Activated CD4-positive, alpha-beta T cell treated with anti-CD3 and anti-CD28 coated beads for 1 hour (primary cell): ENCODE data around the gene KCNJ12.
"Not testable (repeated sequence)": the region's sequence is repeated elsewhere in the genome, so short reads cannot be mapped to it uniquely, and the experiment has no call there.

Experiments
- DNase-seq: peaks from one replicate; pipeline ENCODE4 v3.0.0-alpha.2; 2020

The KCNJ12 gene

DNA sequence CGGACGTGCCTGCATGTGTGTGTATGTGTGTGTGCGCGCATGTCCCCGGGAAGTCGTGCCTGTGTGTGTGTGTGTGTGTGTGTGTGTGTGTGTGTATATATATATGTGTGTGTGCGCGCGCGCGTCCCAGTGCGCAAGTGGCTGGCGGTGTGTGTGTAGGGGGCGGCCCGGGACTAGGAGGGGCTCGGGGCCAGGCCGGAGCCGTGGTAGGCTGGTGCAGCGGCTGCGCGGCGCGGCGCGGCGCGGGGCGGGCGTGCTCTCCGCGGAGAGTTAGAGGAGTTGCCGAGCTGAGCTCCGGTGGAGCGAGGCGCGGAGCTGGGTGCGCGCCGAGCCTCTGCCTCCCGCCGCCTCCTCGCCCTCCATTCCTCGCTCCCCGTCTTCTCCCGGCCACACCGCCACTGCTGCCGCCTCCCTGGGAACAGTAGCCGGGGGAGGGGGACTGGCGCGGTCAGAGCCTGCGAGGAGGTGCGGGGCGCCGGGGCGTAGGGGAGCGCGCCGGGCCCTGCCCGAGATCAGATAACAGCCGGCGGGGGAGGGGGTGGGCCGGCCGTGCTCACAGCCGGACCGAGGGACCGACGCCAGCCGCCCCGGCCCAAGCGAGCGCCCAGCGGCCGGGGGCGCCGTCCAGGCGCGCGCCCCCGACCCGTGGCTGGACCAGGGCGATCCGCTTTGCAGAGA, at the start of gene KCNJ12:
Gene KCNJ12 (plus strand): TSS at position 277 of the 678 bp plus-strand sequence. CDS start 38,986 bp downstream, outside the sequence.
- no peak for DNase-seq

DNA sequence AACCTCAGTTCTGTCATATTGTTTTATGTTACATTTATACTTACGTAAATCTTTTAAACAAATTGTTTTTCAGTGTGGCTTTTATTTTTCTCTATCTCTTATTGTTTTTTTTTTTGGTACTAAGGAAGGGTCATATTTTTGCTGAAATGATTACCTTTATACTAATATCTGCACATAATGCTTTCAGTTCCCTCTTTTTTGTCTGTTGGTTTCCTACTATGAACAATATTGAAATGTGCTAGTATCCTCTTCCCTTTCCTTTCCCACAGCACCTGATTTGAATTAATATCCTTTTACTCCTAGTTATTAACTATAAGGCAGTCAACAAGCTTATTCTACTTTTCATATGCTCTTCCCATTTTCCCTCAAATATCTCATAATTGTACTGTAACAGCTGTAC, 48.2 kb upstream of the KCNJ12 start:
- DNase-seq = not testable (repeated sequence)

DNA sequence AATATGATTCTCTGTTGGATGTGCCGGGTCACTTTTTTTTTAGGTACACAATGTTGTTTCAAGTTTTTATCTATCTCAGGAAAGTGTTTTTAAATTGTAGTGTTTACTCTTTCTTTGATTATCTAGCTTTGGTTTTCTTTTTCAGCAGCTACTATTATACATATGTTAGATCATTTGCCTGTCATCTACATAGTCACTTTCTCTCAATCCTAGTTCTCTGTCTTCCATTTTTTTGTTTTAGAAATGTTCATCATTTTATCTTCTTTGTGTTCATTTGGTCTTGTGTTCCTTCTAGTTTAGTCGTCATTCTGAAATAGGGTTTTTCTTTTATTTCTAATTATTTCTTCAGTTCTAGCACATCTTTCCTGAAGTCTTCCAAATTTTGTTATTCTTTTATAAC, 47.4 kb upstream of the KCNJ12 start:
- DNase-seq = not testable (repeated sequence)

DNA sequence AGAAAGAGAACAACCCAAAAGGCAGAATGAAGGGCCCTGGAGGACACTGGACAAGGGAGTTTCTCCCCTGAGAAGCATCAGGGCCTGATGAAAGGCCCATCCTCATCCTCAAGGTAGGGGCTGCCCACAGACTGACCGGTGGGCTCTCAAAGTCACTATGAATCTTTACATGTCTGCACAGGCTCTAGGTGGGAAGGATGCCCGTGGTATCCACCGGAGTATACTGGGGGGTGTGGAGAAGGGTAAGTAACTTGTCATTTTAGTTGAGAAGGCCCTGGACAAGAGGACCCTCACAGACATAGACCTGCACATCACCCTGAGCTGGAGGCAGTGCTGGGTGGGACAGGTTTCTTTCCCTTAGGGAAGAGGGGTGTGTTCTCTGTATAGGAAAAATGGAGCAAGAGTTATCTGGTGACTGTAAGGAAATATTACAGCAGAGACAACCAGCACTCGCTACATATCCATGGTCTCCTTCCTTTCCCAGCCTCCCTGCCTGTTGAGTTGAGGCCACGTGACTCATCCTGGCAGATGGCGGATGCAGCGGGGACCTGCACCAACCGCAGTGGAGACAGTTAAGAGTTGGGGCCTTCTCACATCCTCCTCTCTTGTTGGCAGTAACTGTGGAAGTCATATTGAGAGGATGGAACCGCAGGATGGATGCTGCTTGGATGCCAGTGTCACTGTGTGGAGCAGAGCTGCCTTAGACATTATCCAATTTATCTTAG, 45.6 kb upstream of the KCNJ12 start:
- no peak for DNase-seq

DNA sequence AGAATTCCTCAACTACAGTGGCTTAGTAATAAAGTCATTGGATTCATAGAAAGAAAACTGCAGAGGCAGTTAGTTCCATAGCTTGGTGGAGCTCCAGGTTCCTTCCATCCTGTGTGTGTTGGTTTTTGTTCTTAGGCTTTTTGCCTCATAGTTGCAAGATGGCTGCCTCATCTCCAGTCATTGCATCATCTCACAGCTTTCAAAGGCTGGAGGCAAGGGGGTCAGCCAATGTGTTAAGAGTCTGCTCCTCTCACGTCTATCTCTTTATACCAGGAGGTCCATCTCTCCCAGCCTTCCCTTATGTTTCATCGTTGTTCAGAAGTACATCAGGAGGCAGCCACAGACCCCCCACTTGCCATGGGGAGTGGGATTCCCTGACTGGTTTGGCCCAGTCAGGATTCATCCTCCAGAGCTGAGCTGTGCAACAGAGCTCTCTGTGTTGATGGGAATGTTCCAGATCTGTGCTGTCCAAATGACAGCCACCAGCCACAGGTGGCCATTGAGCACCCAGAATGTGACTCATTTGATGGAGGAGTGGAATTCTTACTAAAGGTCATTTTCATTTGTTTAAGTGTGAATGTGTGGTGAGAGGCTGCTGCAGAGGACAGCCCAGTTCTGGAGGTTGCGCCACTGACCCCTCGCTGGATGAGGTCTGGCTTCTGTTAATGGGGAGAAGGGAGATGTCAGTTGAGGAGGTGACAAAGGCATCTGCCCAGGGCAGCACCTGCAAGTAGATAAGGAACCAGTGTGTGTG, 39.4 kb upstream of the KCNJ12 start:
- DNase-seq = not testable (repeated sequence)

DNA sequence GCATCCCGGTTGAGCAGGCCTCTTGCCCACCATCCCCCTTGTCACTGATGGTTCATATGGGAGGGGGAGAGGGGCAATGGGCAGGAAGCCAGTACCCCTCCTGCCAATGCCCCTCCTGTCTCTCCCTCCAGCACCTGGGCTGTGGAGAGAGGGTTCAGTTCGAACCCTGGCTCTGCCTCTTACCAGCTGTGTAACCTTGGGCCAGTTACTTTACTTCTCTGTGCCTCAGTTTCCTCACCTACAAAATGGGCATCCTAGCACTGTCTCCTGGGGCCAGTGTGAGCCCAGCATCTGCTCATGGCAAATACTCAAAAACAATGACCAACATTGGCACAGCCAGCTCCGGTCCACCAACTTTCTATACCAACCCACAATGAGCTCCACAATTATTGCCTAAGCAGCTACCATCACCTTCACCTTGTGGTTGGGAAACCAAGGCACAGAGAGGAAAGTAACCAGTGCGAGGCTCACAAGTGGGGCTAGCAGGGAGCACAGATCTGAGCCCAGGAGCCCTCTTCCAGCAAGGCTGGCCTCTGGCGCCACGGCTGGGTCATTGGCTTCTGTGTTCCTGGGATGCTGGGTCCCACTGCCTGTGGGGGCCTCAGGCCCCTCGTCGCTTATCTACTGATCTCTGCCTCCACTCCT, 38.1 kb upstream of the KCNJ12 start:
- not testable (repeated sequence) for DNase-seq

DNA sequence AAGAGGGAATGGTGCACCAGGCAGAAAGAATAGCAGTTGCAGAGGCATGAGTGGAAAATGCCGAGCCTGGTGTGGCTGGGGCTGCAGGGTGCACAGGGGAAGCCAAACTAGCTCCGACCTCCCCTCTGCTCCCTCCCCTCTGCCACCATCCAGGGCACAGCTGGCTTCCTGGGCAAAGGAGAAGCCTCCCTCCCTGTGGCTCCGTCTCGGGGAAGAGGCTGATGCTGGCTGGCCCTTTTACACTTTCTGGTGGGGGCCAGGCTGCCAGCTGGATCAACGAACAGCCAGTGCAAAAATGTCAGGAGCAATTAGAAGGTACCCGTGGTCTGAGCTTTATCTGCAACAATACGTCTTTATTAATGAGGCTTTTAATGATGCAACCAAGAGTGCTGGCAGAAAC, 37.1 kb upstream of the KCNJ12 start:
- DNase-seq = no peak

DNA sequence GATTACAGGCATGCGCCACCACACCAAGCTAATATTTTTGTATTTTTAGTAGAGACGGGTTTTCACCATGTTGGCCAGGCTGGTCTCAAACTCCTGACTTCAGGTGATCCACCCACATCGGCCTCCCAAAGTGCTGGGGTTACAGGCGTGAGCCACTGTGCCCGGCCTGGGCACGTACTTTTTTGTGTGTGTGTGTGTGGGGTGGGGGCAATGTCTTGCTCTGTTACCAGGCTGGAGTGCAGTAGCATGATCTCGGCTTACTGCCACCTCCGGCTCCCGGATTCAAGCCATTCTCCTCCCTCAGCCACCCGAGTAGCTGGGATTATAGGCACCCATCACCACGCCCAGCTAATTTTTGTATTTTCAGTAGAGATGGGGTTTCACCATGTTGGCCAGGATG, 36.6 kb upstream of the KCNJ12 start:
- not testable (repeated sequence) for DNase-seq

DNA sequence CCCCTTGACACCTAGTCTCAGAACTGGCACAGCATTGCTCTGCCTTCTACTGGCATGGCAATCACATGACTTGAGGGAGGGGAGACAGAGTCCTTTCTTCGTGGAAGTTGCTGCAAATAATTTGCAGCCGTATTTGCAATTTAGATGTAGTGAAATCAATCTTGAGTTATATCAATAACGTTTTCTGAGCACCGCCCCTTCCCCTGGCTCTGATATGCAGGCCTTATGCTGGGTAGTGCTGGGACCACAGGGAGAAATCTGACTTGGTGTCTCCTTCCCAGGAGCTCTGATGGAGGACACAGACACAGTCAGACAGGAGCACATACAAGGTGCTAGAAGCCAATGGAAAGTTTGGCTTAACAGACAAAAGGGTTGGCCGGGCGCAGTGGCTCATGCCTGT, 35.8 kb upstream of the KCNJ12 start:
- not testable (repeated sequence) for DNase-seq

DNA sequence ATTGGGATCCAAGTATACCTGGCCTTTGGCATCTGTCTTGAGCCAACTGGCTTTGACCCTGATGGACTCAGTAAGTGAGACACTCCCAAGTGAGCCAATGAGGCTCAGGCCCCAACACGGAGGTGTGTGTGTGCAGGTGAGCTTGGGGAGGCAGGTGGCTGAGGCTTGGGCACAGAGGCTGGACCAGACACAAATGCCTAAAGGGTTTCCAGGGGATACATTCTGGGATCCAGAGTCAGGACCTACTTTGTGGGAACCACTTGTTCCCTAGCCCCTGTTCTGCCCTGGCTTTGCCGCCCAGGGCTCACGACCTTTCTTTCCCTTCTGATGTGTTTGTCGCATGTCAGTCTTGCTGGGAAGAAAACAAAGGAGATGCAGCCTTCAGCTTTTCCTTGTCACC, 34.9 kb upstream of the KCNJ12 start:
- DNase-seq = not testable (repeated sequence)

DNA sequence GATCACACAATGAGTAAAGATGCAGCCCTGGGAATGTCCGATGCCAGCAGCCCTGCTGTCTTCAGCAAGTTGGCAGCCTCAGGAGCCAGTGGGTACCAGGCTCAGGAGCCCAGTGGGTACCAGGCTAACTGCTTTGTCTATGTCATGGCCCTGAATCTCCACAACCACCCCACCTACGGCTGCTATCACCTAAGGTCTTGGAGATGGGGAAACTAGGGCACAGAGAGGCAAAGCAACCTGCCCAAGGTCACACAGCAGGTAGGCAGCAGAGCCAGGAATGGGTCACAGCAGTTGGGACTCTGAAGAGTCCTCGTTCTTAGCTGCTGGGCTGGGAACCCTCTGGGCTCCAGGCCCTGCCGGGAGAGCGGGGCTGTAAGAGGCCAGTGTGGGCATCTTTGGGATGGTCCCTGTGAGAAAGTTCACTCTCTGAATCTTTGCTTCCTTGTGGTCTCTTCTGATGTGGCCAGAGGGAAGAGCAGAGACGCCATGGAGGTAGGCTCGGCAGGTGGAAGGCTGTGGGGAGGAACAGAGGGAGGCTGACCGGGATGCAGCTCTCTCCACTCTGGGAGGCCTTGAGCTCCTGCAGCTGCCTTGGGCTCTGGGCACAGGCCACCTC, 34.1 kb upstream of the KCNJ12 start:
- DNase-seq = not testable (repeated sequence)

DNA sequence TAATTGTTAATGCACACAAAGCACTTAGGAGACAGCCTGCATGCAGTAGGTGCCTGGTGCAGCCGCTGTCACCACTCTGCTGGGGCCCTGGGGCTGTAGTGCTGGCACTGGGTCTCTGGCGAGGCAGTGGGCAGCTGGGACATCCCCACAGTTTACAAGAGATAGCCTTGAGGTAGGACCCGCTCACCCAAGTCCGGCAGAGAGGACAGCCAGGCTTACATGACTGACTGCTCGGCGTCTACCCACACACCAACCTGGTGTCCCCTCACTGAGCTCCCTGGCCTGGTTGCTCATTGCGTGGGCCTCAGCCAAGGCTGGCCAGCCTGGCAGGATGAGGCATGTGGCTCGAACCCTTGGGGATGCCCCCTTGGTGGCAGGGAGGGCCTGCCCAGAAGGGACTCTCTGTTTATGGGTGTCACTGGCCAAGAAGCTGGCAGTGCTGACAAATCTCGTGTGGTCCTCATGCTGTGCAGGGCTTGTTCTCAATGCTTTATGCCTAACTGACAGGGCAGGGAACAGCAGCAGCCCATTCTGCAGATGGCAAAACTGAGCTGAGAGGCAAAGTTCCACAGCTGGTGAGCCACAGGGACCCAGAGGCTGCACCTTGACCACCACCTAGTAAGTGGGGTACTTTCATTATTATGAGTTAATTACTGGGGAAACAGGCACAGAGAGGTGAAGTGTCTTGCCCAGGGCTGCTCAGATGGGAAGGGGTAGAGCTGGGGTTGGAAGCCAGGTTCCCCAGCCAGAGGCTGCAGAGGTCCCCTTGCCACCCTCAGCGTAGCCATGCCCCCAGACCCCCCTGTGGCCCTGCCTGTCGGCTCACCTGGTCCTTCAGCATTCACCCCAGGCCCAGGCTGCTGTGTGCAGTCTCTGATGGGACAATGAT, 32.9 kb upstream of the KCNJ12 start:
- not testable (repeated sequence) for DNase-seq

DNA sequence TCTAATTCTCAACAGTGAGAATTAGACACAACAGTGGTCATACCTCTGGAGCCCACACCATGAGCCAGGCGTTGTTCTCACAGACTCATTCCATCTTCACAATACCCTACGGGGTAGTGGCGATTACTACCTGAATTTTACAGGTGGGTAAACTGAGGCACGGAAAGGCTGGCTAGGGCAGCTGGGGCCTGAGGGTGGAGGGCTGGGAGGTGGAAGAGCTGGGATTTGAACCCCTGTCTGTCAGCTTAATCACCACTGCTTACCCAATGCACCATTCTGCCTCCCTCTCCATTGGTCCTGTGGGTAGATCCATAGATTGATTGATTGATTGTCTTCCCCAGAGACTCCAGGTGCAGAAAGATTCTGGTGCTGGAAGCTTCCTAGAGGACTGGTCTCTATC, 31.4 kb upstream of the KCNJ12 start:
- DNase-seq = not testable (repeated sequence)

DNA sequence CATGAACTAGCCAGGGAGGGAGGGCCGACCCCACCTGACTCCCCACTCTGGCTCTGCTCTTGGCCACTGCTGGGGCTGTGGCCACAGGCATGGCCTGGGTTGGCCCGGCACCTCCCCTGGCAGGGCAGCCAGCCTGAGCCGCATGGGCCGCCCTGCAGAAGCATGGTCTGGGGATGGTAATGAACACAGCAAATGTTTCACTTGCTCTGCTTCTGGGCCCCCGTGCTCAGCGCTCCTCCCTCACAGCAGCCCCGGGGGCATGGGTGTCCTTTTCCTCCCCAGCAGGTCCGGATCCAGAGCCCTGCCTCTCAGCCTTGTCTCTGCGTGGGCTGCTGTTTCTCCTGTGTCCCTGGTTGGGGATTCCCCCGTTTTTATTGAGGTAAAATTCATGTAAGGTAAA, 30.9 kb upstream of the KCNJ12 start:
- DNase-seq = no peak

DNA sequence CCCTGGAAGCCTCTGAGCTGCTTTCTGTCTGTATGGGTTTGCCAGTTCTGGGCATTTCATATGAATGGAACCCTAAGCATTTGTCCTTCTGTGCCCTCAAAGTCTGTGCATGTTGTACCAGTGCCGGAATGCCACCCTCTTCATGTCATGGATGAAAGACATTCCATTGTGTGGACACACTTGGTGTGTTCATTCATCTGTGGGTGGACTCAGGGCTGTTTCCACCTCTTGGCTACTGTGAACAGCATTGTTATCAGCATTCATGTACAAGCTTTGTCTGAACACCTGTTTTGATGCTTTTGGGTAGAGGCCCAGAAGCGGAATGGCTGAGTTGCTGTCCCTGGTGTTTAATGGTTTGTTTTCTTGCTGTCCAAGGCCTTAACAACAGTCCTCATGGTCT, 30.1 kb upstream of the KCNJ12 start:
- not testable (repeated sequence) for DNase-seq

DNA sequence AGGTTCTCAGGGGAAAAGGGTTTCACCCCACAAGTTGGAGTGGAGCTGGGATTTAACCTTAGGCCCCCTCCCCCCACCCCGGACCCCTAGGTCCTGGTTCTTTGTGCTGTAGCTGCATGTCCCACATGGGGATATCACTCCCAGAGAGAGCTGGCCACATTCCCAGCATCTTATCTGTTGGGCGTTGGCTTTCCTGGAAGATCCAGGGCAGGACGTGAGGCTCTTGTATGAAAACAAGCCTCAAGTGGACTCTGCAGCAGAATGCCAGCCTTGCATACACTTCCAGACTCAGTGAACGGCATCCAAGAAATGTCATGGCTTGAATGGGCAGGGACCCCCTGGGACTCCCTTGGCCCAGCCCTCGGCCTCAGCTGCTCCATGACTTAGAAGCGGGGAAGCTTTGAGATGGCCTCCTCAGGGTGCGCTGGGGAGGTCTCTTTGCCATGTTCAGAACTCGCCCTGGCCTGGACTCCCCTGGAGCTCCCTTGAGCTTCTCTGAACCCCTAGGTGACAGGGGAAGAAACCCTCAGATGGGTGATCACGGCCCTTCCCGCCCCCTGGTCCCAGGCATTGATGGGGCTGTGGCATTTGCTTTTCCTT, 29.4 kb upstream of the KCNJ12 start:
- not testable (repeated sequence) for DNase-seq

DNA sequence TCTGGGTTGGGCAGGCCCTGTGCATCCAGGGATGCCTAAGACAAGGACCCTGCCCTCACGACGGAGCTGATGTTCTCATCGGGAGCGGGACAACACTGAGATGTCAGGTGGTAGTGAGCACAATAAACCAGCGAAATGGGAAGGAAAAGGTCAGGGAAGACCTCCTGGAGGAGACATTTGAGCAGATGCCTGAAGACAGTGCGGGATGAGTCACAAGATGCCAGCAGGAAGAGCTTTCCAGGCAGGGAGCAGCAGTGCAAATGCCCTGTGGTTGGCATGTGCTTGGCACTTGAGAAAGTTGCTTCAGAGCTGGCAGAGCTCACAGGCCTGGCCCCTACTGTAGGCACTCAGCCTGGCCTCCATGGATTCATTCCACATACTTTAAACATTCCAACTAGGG, 28.5 kb upstream of the KCNJ12 start:
- DNase-seq = not testable (repeated sequence)

DNA sequence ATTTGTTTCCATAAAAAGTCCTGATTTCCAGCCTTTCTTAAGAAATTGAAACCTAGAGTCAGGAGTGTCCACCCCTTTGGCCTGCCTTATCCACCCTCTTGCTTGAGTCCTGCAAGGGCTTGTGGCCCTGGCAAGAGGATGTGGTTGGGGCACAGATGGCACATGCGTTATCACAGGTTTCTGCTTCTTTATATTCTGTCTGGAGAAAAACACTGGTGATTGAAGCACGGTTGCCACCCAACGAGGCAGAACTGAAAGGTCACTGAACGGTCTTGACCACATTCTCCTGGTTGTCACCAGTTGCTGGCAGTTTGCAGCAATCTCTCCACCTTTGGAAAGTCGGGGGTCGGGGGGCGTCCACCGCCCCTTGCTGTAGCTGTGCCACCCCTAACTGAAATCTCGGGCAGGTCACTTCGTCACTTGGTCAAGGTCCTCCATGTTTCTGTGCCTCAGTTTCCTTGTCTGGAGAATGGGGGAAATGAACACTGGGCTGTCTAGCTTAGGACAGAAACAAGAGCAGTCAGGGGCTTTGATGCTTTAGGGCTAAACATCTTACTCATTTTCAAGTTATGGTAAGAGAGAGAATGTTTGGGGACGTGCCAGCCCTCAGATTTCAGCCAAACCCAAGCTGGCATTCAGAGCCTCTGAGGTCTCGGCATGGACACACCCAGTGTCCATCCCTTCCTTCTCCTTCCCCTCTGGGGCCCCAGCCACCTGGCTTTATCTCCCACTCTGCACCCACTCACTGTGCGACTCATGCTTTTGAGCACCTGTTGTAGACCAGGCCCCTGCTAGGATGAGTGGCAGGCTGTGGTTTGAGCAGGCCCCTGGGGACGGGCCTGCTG, 27.9 kb upstream of the KCNJ12 start:
- DNase-seq = not testable (repeated sequence)

DNA sequence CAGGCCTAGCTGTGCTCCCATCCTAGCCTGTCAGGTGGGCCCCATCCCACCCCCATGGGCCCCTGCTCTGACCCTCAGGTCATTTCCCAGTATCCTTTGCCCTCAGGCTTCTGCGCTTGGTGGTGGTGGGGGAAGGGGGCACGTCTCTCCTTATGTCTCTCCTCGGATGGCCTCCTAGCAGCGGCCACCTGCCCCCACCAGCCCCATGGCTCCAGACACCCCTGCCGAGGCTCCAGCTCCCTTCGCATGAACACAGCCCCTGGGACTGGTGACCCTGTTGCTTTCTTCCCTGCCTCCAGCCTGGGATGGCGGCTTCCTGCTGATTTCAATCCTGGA, 27.3 kb upstream of the KCNJ12 start:
- not testable (repeated sequence) for DNase-seq

DNA sequence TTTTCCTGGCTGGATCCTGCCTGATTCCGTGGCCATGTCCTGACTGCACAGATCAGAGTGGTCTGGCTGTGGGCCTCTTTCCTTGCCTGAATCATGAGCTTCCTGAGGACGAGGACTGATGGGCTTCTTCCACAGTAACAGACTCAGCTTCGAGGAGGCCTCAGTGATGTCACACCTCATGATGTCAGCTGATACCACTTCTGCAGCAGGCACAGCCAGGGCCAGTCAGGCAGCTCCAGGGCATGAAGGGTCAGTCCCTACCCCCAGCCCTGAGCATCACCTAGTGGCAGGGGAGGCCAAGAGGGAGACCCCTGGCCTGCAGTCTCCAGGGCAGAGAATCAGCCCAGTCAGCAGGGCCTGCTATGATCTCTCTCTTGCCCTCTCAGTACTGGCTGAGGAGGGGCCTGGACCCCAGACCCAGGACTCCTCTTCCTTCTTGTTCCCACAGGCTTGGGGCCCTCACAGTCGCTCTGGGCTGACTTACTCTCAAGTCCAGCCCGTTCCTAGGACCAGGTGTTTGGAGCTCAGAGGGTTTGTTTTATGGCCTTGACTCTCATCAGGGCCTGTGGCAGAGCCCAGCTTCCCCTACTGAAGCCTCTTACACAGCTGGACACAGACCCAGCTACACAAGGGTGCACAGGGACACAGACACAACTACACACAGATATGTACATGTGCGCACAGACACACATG, 26.7 kb upstream of the KCNJ12 start:
- DNase-seq = not testable (repeated sequence)
